C4-2B (cell line): ENCODE measurements around the gene SIRT7.

ENCODE experiments used
- H3K27ac ChIP-seq: fragments of 450-650 bp; 2 replicates; pipeline ENCODE4 v1.5.1; 2017
- ZFX ChIP-seq: fragments of 450-650 bp; IDR thresholded peaks from 2 replicates; pipeline ENCODE4 v1.6.1; 2017
- TF ChIP-seq, protein P1 (sequence below): fragments of 450-650 bp; conservative IDR thresholded peaks from 2 replicates; pipeline ENCODE4 v1.5.1; 2017; ENCODE audit warnings: mild to moderate bottlenecking

SIRT7 gene

DNA sequence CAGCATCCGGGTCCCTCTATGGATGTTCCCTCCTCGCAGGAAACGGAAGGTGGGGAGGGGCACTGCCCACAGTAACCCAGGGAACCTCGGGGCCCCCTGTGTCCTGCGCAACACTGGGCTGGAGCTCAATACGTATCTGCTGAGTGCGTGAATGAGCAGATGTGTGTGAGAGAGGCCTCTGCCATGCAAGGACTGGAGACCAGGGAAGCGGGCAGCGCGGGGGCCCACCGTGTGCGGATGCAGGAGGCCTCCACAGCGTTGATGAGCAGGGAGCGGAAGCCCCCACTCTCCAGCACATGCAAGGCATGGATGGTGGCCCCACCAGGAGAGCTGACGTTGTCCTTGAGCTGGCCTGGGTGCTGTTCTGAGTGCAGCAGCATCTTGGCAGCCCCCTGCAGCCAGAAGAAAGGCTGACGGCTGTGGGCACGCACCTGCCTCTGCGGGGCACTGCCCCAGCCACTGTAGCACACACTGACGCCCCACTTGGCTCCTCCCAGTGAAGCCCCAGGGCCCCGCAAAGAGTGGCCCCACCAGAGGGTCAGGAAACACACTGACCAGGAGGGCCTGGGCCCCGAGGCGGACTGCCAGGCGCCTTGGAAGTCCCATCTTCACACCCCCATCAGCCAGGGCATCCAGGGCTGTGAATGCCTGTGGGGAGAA lies 16.3 kb upstream of the SIRT7 start:
- H3K27ac ChIP-seq: no peak overlapping the region
- TF ChIP-seq, protein P1, sequence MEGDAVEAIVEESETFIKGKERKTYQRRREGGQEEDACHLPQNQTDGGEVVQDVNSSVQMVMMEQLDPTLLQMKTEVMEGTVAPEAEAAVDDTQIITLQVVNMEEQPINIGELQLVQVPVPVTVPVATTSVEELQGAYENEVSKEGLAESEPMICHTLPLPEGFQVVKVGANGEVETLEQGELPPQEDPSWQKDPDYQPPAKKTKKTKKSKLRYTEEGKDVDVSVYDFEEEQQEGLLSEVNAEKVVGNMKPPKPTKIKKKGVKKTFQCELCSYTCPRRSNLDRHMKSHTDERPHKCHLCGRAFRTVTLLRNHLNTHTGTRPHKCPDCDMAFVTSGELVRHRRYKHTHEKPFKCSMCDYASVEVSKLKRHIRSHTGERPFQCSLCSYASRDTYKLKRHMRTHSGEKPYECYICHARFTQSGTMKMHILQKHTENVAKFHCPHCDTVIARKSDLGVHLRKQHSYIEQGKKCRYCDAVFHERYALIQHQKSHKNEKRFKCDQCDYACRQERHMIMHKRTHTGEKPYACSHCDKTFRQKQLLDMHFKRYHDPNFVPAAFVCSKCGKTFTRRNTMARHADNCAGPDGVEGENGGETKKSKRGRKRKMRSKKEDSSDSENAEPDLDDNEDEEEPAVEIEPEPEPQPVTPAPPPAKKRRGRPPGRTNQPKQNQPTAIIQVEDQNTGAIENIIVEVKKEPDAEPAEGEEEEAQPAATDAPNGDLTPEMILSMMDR: no peak
- TF ChIP-seq ZFX: no peak

DNA sequence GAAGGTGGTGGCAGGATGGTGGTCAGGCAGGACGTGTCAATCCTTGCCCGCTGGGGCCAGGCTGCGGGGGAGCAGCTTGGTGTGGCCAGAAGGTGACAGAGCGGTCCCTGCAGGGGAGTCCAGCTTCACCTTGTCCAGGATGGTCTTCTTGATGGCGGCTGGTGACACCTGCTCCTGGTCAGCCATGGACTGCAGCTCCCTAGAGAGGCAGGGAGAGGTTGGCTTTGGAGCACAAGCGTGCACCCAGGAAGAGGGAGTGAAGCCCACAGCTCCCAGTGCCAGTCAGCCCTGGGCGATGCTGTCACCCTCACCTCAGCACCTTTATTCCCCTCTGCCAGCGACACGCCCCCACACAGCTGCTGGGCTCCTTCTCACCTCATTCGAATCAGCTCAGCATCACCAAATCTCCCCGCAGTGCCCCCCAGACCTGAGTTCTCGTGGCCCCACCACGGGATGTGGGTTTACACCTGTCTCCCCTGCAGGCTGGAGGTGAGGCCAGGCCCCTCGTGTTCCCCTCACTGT lies 15.3 kb upstream of the SIRT7 start:
- TF ChIP-seq ZFX: no peak
- TF ChIP-seq, protein P1: no peak
- H3K27ac ChIP-seq: no peak overlapping the region

DNA sequence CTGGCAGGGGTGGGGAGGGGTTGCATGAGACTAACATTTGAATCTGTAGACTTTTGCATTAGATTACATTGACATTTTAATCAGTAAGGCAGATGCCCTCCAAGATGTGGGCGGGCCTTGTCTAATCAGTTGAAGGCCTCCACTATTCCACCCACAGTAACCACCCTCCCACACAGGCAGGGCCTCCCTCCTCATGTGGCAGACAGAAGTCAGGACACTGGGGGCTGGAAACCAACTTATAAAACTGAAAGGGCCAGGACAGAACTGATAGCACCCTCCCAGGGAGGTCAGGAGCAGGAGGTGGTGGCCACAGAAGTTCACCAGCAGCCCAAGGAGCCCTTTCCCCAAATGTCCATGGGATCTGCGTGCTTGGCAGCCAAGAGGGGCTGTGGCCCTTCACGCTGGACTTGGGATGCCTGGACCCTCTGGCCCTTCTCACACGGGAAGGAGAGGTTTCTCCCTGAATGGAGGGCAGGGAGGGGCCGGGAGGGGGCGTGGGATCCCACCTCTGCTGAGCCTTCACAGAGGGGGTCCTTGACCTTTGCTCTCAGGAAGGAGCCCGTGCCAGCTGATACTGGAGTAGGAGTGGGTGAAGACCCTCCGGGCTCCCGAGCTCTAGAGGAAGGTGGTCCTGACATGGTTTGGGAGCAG lies 14.5 kb upstream of the SIRT7 start:
- no peak overlapping the region for H3K27ac ChIP-seq

DNA sequence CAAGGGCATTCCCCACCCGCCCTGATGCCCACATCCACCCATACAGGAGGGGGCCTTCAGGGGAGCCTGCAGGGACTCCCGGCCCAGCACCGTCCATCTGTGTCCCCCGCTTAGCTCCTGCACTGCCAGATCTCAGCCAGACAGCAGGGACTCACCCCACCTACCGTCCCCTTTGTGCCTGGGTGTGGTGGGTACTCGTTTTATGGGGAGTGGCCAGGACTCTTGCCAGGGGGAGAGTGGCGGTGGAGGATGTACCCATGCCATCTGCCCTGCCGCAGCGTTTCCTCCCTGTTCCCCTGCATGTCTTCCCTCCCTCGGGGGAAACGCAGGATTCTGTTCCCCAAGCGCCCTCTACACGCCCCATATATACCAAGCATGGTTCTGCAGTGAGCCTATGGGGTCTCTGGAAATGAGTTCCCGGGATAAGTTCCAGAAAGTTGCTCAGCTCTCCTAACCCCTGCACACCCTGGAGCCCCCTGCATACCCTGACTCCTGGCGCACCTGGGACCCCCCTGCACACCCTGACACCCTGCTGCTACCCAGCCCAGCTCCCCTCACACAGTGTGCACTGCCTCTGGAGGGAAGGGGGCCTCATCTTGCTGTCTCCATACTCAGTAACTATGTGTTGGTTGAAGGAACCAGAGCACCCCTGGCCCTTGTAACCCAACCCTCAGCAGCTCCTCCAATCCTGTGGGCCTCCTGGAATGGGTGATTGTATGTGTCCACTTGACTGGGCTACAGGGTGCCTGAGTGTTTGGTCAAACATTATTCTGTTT lies 13.8 kb upstream of the SIRT7 start:
- no peak overlapping the region for H3K27ac ChIP-seq
- TF ChIP-seq, protein P1: no peak
- no peak for TF ChIP-seq ZFX

More for the DNA sequence above, 14.5 kb upstream of the SIRT7 start:
- no peak for TF ChIP-seq ZFX
- TF ChIP-seq, protein P1: no peak

DNA sequence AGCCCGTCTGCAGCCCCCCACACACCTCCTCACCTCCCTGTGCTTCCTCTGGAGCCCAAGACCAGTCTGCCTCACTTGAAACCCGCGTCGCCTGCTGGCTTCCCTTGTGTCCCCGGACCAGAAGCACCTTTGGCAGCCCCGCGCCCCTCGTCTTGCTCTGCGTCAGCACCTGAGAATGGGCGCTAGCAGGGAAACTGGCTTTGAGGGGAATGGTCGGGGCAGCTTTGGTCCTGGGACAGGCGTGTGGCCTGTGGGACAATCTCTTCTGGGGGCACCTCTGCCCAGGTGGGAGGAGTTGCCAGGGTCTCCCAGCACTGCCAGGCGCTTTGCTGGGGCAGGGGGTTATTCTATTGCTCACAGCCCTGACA lies 13.2 kb upstream of the SIRT7 start:
- H3K27ac ChIP-seq: no peak overlapping the region
- TF ChIP-seq, protein P1: no peak
- no peak for TF ChIP-seq ZFX

DNA sequence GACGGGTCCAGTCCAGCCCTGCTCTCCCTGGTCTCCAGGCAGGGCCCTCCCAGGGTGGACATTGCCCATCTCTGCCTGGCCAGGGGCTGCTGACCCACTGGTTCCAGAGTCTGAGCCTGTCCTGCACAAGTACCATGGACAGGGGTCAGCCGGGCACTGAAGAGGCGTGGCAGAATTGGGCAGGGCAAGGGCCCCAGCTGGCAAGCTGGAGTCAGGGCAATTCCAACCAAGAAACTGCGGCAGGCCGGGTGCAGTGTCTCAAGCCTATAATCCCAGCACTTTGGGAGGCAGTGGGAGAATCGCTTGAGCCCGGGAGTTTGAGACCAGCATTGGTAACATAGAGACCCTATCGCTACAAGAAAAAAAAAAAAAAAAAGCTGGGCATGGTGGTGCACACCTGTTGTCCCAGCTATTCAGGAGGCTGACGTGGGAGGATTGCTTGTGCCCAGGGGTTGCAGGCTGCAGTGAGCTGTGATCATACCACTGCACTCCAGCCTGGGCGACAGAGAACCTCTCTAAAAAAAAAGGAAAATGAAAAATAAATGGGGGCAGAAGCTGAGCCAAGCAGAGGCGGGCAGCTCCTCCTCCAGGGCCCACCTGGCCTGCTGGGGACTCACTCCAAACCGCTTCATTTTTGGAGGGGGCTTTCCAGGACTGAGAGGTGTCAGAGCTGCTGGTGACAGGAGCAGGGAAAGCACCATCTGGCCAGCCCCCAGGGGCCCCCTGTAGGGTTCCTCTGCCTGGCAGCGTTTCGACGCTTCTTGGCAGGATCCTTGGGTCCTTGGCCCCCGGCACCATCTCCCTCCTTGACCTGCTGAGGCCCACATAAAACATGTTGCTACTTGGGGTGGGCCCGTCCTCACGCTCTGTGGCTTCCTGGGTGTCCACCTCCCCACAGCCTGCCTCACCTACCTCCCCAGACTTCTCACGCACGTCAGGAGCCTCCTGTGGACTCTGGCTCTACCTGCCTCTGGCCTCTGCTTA lies 12.5 kb upstream of the SIRT7 start:
- H3K27ac ChIP-seq: no peak overlapping the region
- TF ChIP-seq, protein P1: no peak
- no peak for TF ChIP-seq ZFX
